ENCODE results near the gene TPCN1. TPM values are rescaled to one million over a fixed set of nuclear protein-coding genes. Genes with fewer than 3 reads are reported as not detected.

Gene TPCN1
- polyA plus RNA-seq, 1 of the 3 experiments (the other 2 are of a cell fraction) = 15.7 TPM

- H3K36me3 ChIP-seq (replicated peaks in 1 of 2; ENCODE audit: control insufficient read depth in 1 of 2, insufficient read depth in 2 of 2, low read length in 1 of 2) = no peaks in the 10 kb centered on the region
- no peak overlapping the region for H3K4me3 ChIP-seq (ENCODE audit: low read depth in 2 of 2, low read length in 1 of 2)
- no peak overlapping the region for H3K9ac ChIP-seq
- WGBS (ENCODE audit: low lambda C conversion rate) = 69% methylated on average over 3 of the region's 3 CpGs
- no peaks in the 10 kb centered on the region for H4K20me1 ChIP-seq (ENCODE audit: insufficient read depth)
- H2AFZ ChIP-seq (ENCODE audit: low read depth) = no peak overlapping the region
- H3F3A ChIP-seq (replicated peaks; ENCODE audit: insufficient read depth) = peaks cover 3% of the 10 kb centered on the region
- no peak for TF ChIP-seq RAD21 (IDR thresholded peaks at IDR 0.05; ENCODE audit: low read length)
- TF ChIP-seq TAF1 (IDR thresholded peaks at IDR 0.05; ENCODE audit: borderline replicate concordance, low read depth, low read length) = no peak
- no peak for TF ChIP-seq MAX (IDR thresholded peaks at IDR 0.05; ENCODE audit: low read depth)
- TF ChIP-seq NFIC (IDR thresholded peaks at IDR 0.05; ENCODE audit: borderline replicate concordance) = no peak
- no peak for TF ChIP-seq JUND (IDR thresholded peaks at IDR 0.05)
- TF ChIP-seq TEAD4 (IDR thresholded peaks at IDR 0.05; ENCODE audit: borderline replicate concordance, insufficient read depth) = no peak
- TF ChIP-seq FOXM1 (IDR thresholded peaks at IDR 0.05; ENCODE audit: low read depth) = no peak
- TF ChIP-seq ZBTB33 (IDR thresholded peaks at IDR 0.05; ENCODE audit: borderline replicate concordance, low read depth) = no peak
- TF ChIP-seq REST (IDR thresholded peaks at IDR 0.05; ENCODE audit: low read depth, low read length) = no peak
- TF ChIP-seq RCOR1 (IDR thresholded peaks at IDR 0.05; ENCODE audit: low read length) = no peak
- TF ChIP-seq ELF1 (IDR thresholded peaks at IDR 0.05) = no peak
- no peak for TF ChIP-seq MEF2A (IDR thresholded peaks at IDR 0.05; ENCODE audit: borderline replicate concordance, low read depth)
- TF ChIP-seq USF2 (IDR thresholded peaks at IDR 0.05; ENCODE audit: borderline replicate concordance, low read depth, low read length) = no peak
- TF ChIP-seq RXRA (IDR thresholded peaks at IDR 0.05; ENCODE audit: borderline replicate concordance, low read depth) = no peak
- TF ChIP-seq SIN3A (IDR thresholded peaks at IDR 0.05; ENCODE audit: borderline replicate concordance, low read depth, low read length) = no peak
- TF ChIP-seq POLR2AphosphoS5 (IDR thresholded peaks at IDR 0.05; ENCODE audit: low read depth, low read length) = no peak
- TF ChIP-seq NRF1 (IDR thresholded peaks at IDR 0.05; ENCODE audit: low read depth, low read length) = no peak
- no peak for TF ChIP-seq GATA2 (CRISPR knock-in tag; IDR thresholded peaks at IDR 0.05)
- H3K4me1 ChIP-seq (ENCODE audit: control insufficient read depth in 1 of 2, insufficient read depth in 2 of 2, low read depth in 1 of 2, low read length in 1 of 2) = peaks cover 11 to 26% of the 10 kb centered on the region in 2 experiments; a peak in 3 of 4 replicates
- CTCF ChIA-PET = interaction anchor here (1.3 to 1.7 kb wide), 2 partner anchors 14 to 45 kb away, joined by 3 to 4 read pairs; no protein-coding TSS in a partner anchor
- POLR2A ChIA-PET = no interaction called here
- no peak overlapping the region for H3K27ac ChIP-seq (ENCODE audit: low read depth in 2 of 2, low read length in 1 of 2)
- no peak for DNase-seq
- H3K9me3 ChIP-seq = no peaks in the 10 kb centered on the region
- H3K79me2 ChIP-seq (ENCODE audit: insufficient read depth) = no peaks in the 10 kb centered on the region
- no peak overlapping the region for H3K4me2 ChIP-seq
- H3K27me3 ChIP-seq (ENCODE audit: insufficient read depth) = no peaks in the 10 kb centered on the region
- no peaks in the 10 kb centered on the region for H3K9me2 ChIP-seq
These were observed 18.1 kb downstream of the TPCN1 start for GRCh38 chr12:113239288-113239771.
